Transverse colon (tissue), 3 donors: ENCODE data around the gene KLHL11.

ENCODE experiments used
- CTCF ChIP-seq, 5 experiments: fragments of 200-600 bp in 3 of 5; fragments of 450-650 bp in 2 of 5; sonication (generic) in 3 of 5; IDR thresholded peaks; 1 replicate in 2 of 5; 2 replicates in 3 of 5; pipeline ENCODE4 v1.5.1; 2016 to 2017; ENCODE audit warnings: antibody characterized with exemption in 5 of 5, inconsistent platforms in 3 of 5, mild to moderate bottlenecking in 2 of 5, moderate library complexity in 1 of 5
- EP300 ChIP-seq: sonication (generic); formaldehyde crosslinking; IDR thresholded peaks from one replicate; pipeline ENCODE4 v1.6.1; 2017; ENCODE audit warnings: antibody characterized with exemption, low read depth

GRCh38 chr17:41822216-41823140 lies 42.7 kb downstream of the KLHL11 start:
- TF ChIP-seq CTCF (IDR thresholded peaks at IDR 0.05) (no peak), EP300 (no peak)
